HepG2 (cell line): ENCODE results near the gene KDM4B. TPM values are rescaled to one million over a fixed set of nuclear protein-coding genes. Genes with fewer than 3 reads are reported as not detected.

Experiments
- ATAC-seq: fragments of 200-7000 bp; cut with Tn5 transposase; 3 replicates; pipeline ENCODE4 v1.9.1; 2020; ENCODE audit warnings: mild to moderate bottlenecking, moderate library complexity
- BruUV-seq: library from RNA; stranded (reverse); fragments of 400-500 nt; replicated peaks from 2 replicates; lab custom pipeline; 2021; lab: Mats Ljungman, UMichigan
- CTCF ChIA-PET: fragments of 300-600 bp; formaldehyde crosslinking; extraction: SDS; loops from one replicate; lab custom pipeline; 2021; ENCODE audit warnings: low total read pairs, inconsistent platforms, low intra/inter-chr PET ratio; lab: Yijun Ruan, JAX
- POLR2A ChIA-PET: fragments of 350-600 bp; sonication (Branson Sonifier 250); formaldehyde crosslinking; loops from one replicate; lab custom pipeline; 2020; ENCODE audit warnings: antibody characterized with exemption, inconsistent platforms; lab: Yijun Ruan, JAX
- DNase-seq: peaks from one replicate; pipeline ENCODE4 v3.0.0-alpha.2; 2015; ENCODE audit warnings: low spot score
- FAIRE-seq: peaks from 3 replicates; lab custom pipeline; 2011; peaks lifted over from hg19 to GRCh38; lab: Jason Lieb, UNC
- H2AFZ ChIP-seq: one replicate; pipeline ENCODE4 v1.6.1; 2011; ENCODE audit warnings: low read length, inconsistent platforms
- H3K27ac ChIP-seq: fragments of 300-600 bp; 3 replicates; pipeline ENCODE4 v1.8.0; 2011; ENCODE audit warnings: mixed run types, mild to moderate bottlenecking, mixed read lengths, low read length, inconsistent platforms; ENCODE audit not compliant: insufficient read depth; ENCODE audit errors: extremely low read length
- H3K27me3 ChIP-seq, 2 experiments: fragments of 200-600 bp in 1 of 2; 2 replicates in 1 of 2; 3 replicates in 1 of 2; pipeline versions ENCODE4 v1.6.0 to v1.8.0; 2011; ENCODE audit warnings: low read length in 2 of 2, mild to moderate bottlenecking in 2 of 2, moderate library complexity in 2 of 2, inconsistent platforms in 1 of 2; ENCODE audit not compliant: insufficient read depth in 2 of 2, control insufficient read depth in 1 of 2
- H3K36me3 ChIP-seq, 2 experiments: fragments of 200-600 bp in 1 of 2; replicated peaks in 1 of 2; 2 replicates in 1 of 2; 3 replicates in 1 of 2; pipeline versions ENCODE4 v1.5.1 to v1.8.0; 2011; ENCODE audit warnings: low read length in 2 of 2, inconsistent platforms in 1 of 2; ENCODE audit not compliant: insufficient read depth in 2 of 2, control insufficient read depth in 1 of 2
- H3K4me1 ChIP-seq: 2 replicates; pipeline ENCODE4 v1.5.1; 2012; ENCODE audit warnings: low read length, inconsistent platforms; ENCODE audit not compliant: insufficient read depth
- H3K4me2 ChIP-seq: 2 replicates; pipeline ENCODE4 v1.6.0; 2011; ENCODE audit warnings: low read depth, low read length, inconsistent platforms
- H3K4me3 ChIP-seq, 3 experiments: fragments of 200-600 bp in 1 of 3; sonication (generic), shearing (Covaris generic) in 1 of 3; replicated peaks in 1 of 3; 2 replicates each; pipeline ENCODE4 v1.5.1; 2011 to 2016; ENCODE audit warnings: low read length in 3 of 3, inconsistent platforms in 2 of 3, low read depth in 2 of 3, mild to moderate bottlenecking in 2 of 3, control low read depth in 1 of 3, mixed read lengths in 1 of 3; ENCODE audit not compliant: insufficient read depth in 1 of 3
- H3K79me2 ChIP-seq: one replicate; pipeline ENCODE4 v1.6.1; 2011; ENCODE audit warnings: low read length, inconsistent platforms; ENCODE audit not compliant: insufficient read depth
- H3K9ac ChIP-seq: 2 replicates; pipeline ENCODE4 v1.6.0; 2011; ENCODE audit warnings: mild to moderate bottlenecking, low read depth, low read length, inconsistent platforms; ENCODE audit not compliant: insufficient read depth
- H3K9me3 ChIP-seq: 2 replicates; pipeline ENCODE4 v1.5.1; 2012; ENCODE audit warnings: mild to moderate bottlenecking, low read length
- H4K20me1 ChIP-seq: 2 replicates; pipeline ENCODE4 v1.6.0; 2011; ENCODE audit warnings: inconsistent platforms, mild to moderate bottlenecking, low read length, moderate library complexity; ENCODE audit not compliant: insufficient read depth
- AGO1 ChIP-seq: fragments of 200-400 bp; formaldehyde crosslinking; IDR thresholded peaks from 2 replicates; pipeline ENCODE4 v1.6.1; 2017; ENCODE audit warnings: mild to moderate bottlenecking, low read depth, low read length, moderate library complexity; ENCODE audit not compliant: poor library complexity, severe bottlenecking
- BRD4 ChIP-seq: sonication (generic); formaldehyde crosslinking; IDR thresholded peaks from 2 replicates; pipeline ENCODE4 v1.4.0; 2020; ENCODE audit warnings: missing genetic modification reagents
- CENPX ChIP-seq: sonication (generic); formaldehyde crosslinking; IDR thresholded peaks from 2 replicates; pipeline ENCODE4 v1.9.0; 2021; ENCODE audit warnings: mild to moderate bottlenecking, missing genetic modification reagents, moderate library complexity
- E2F5 ChIP-seq: sonication (generic); formaldehyde crosslinking; conservative IDR thresholded peaks from 2 replicates; pipeline ENCODE4 v1.4.0; 2020; ENCODE audit warnings: missing genetic modification reagents
- EP300 ChIP-seq, 3 experiments: sonication (generic) in 1 of 3; formaldehyde crosslinking in 1 of 3; IDR thresholded peaks; 2 replicates each; pipeline versions ENCODE4 v1.5.1 to v1.6.1; 2011 to 2020; ENCODE audit warnings: low read depth in 2 of 3, low read length in 2 of 3, borderline replicate concordance in 1 of 3, improper control_type of control experiment in 1 of 3, mild to moderate bottlenecking in 1 of 3, missing genetic modification reagents in 1 of 3, moderate library complexity in 1 of 3
- FOXP1 ChIP-seq, 2 experiments: fragments of 450-650 bp in 1 of 2; IDR thresholded peaks; 2 replicates each; pipeline ENCODE4 v1.6.1; 2017 to 2018; ENCODE audit warnings: antibody characterized with exemption in 1 of 2
- HDAC2 ChIP-seq: sonication (generic); formaldehyde crosslinking; IDR thresholded peaks from 2 replicates; pipeline ENCODE4 v1.4.0; 2020; ENCODE audit warnings: missing genetic modification reagents
- HIC2 ChIP-seq: sonication (generic); formaldehyde crosslinking; IDR thresholded peaks from 2 replicates; pipeline ENCODE4 v1.9.0; 2022; ENCODE audit warnings: low read depth, missing genetic modification reagents
- NFIC ChIP-seq: IDR thresholded peaks from 2 replicates; pipeline ENCODE4 v1.6.1; 2012; ENCODE audit warnings: mild to moderate bottlenecking, low read length, inconsistent platforms
- POGZ ChIP-seq: sonication (generic); formaldehyde crosslinking; IDR thresholded peaks from 2 replicates; pipeline ENCODE4 v1.4.0; 2020; ENCODE audit warnings: mild to moderate bottlenecking, missing genetic modification reagents
- RBM22 ChIP-seq: fragments of 200-400 bp; formaldehyde crosslinking; optimal IDR thresholded peaks from 2 replicates; pipeline ENCODE3; 2017; ENCODE audit warnings: mild to moderate bottlenecking, low read length, moderate library complexity
- ZC3H13 ChIP-seq: sonication (generic); formaldehyde crosslinking; IDR thresholded peaks from 2 replicates; pipeline ENCODE4 v1.8.1; 2023; ENCODE audit warnings: mild to moderate bottlenecking, missing genetic modification reagents, moderate library complexity
- ZFP37 ChIP-seq: sonication (generic); formaldehyde crosslinking; IDR thresholded peaks from 2 replicates; pipeline ENCODE4 v1.4.0; 2020; ENCODE audit warnings: missing genetic modification reagents, borderline replicate concordance
- ZNF282 ChIP-seq: fragments of 450-650 bp; IDR thresholded peaks from 2 replicates; pipeline ENCODE4 v1.6.1; 2018; ENCODE audit not compliant: partially characterized antibody
- ZNF33A ChIP-seq: sonication (generic); formaldehyde crosslinking; IDR thresholded peaks from 2 replicates; pipeline ENCODE4 v1.5.1; 2020; ENCODE audit warnings: missing genetic modification reagents, mild to moderate bottlenecking, moderate library complexity, borderline replicate concordance
- ZNF543 ChIP-seq: sonication (generic); formaldehyde crosslinking; IDR thresholded peaks from 2 replicates; pipeline ENCODE4 v1.4.0; 2020; ENCODE audit warnings: mild to moderate bottlenecking, missing genetic modification reagents
- ZNF546 ChIP-seq: sonication (generic); formaldehyde crosslinking; conservative IDR thresholded peaks from 2 replicates; pipeline ENCODE4 v1.8.1; 2023; ENCODE audit warnings: mild to moderate bottlenecking, missing genetic modification reagents
- ZNF749 ChIP-seq: sonication (generic); formaldehyde crosslinking; IDR thresholded peaks from 2 replicates; pipeline ENCODE4 v1.8.0; 2022; ENCODE audit warnings: mild to moderate bottlenecking, missing genetic modification reagents, moderate library complexity, borderline replicate concordance
- ZNF792 ChIP-seq: IDR thresholded peaks from 2 replicates; pipeline ENCODE4 v1.6.1; 2016
- ZNF878 ChIP-seq: sonication (generic); formaldehyde crosslinking; IDR thresholded peaks from 2 replicates; pipeline ENCODE4 v1.8.1; 2023; ENCODE audit warnings: mild to moderate bottlenecking, missing genetic modification reagents, moderate library complexity
- WGBS: methylation state at CpG from one replicate; pipeline ENCODE4 v1.1.6; 2017; ENCODE audit warnings: low lambda C conversion rate; 5-methylcytosine and 5-hydroxymethylcytosine counted together
- in situ Hi-C: cut with HindIII; loops from 2 replicates; pipeline ENCODE4 v1.10.0; 2017; ENCODE audit warnings: low pct_unique_long_range_greater_than_20kb; ENCODE audit not compliant: extremely low pct_ligation_motif_present
- intact Hi-C: fragments of 100-400 bp; cut with micrococcal nuclease; formaldehyde crosslinking; loops from one replicate; pipeline ENCODE4 v1.10.0; 2022; ENCODE audit not compliant: unreplicated experiment
- polyA plus RNA-seq, 8 experiments: library from polyadenylated mRNA; depleted of rRNA in 3 of 8; stranded (reverse) in 7 of 8; unstranded in 1 of 8; fragments of >200 nt; fragmentation: Illumina TruSeq in 4 of 8; extraction: Trizol in 4 of 8; gene quantifications; 2 replicates each; pipeline versions ENCODE4 v1.2.1 to v1.2.3, GENCODE V29; 2011 to 2016; ENCODE audit warnings: low read depth in 4 of 8, missing spikeins in 1 of 8, mixed read lengths in 1 of 8; ENCODE audit not compliant: insufficient read depth in 1 of 8
- total RNA-seq, 5 experiments: library from RNA; depleted of rRNA; stranded (reverse); fragments of >200 nt; fragmentation: Illumina TruSeq; extraction: Trizol; gene quantifications; 2 replicates each; pipeline ENCODE4 v1.2.3, GENCODE V29; 2016; ENCODE audit warnings: low read depth in 1 of 5

The KDM4B gene
- total and polyA plus RNA-seq, 2 of the 13 experiments (the other 11 are each of a cell fraction or from before 2014, with no cell fraction given), result 4.9 to 14.6 TPM

- H3K9ac ChIP-seq, result no peak overlapping the region
These were observed 205.1 kb downstream of the KDM4B start for GRCh38 chr19:5173993-5174392.

More at GRCh38 chr19:5173993-5174392, 205.1 kb downstream of the KDM4B start:
- H3K4me2 ChIP-seq, result no peak overlapping the region
- H3K27ac ChIP-seq, result no peak overlapping the region
- no peak for TF ChIP-seq ZNF792 (CRISPR knock-in tag)
- no peak for TF ChIP-seq HIC2 (CRISPR knock-in tag)
- no peak for TF ChIP-seq BRD4 (CRISPR knock-in tag)
- no peak for TF ChIP-seq FOXP1 (IDR thresholded peaks at IDR 0.05)
- TF ChIP-seq FOXP1 (CRISPR knock-in tag; IDR thresholded peaks at IDR 0.05), result no peak
- no peak for TF ChIP-seq ZNF749 (CRISPR knock-in tag)
- TF ChIP-seq ZNF546 (CRISPR knock-in tag), result no peak
- TF ChIP-seq ZNF878 (CRISPR knock-in tag), result no peak
- TF ChIP-seq RBM22, result no peak
- no peak for TF ChIP-seq AGO1
- no peak for TF ChIP-seq E2F5 (CRISPR knock-in tag)
- no peak for TF ChIP-seq ZNF282
- no peak for TF ChIP-seq ZFP37 (CRISPR knock-in tag)
- TF ChIP-seq NFIC, result no peak
- TF ChIP-seq EP300 (IDR thresholded peaks at IDR 0.05; ENCODE audit: low read depth in 2 of 2, low read length in 2 of 2), result no peak
- TF ChIP-seq EP300 (CRISPR knock-in tag; IDR thresholded peaks at IDR 0.05; ENCODE audit: borderline replicate concordance), result no peak
- no peak for TF ChIP-seq POGZ (CRISPR knock-in tag)
- TF ChIP-seq ZNF543 (CRISPR knock-in tag), result no peak
- TF ChIP-seq ZC3H13 (CRISPR knock-in tag), result no peak
- no peak for TF ChIP-seq HDAC2 (CRISPR knock-in tag)
- TF ChIP-seq CENPX (CRISPR knock-in tag), result no peak
- TF ChIP-seq ZNF33A (CRISPR knock-in tag), result no peak
- in situ Hi-C loops (no loop called here), intact Hi-C loops (no loop called here)
- no peaks in the 10 kb centered on the region for H3K79me2 ChIP-seq
- BruUV-seq, result no TSS peak
- ChIA-PET POLR2A (no interaction called here), CTCF (no interaction called here)
- H4K20me1 ChIP-seq, result no peaks in the 10 kb centered on the region
- no peak overlapping the region for H2AFZ ChIP-seq
- no peaks in the 10 kb centered on the region for H3K36me3 ChIP-seq
- no peaks in the 10 kb centered on the region for H3K4me1 ChIP-seq
- ATAC-seq, result no peak
- DNase-seq, result no peak
- no peaks in the 10 kb centered on the region for H3K9me3 ChIP-seq
- no peak overlapping the region for H3K4me3 ChIP-seq
- 35% methylated on average over 12 of the region's 12 CpGs for WGBS
- H3K27me3 ChIP-seq, result peaks cover 0 to 1% of the 10 kb centered on the region in 2 experiments; a peak in 2 of 5 replicates
- FAIRE-seq, result no peak
